Heart left ventricle (tissue), 13 donors: ENCODE measurements around the gene MLLT3.

Source experiments
- POLR2A ChIP-seq, 2 donors: fragments of 450-650 bp; IDR thresholded peaks; one replicate each; pipeline ENCODE4 v1.6.1; 2017; ENCODE audit warnings: antibody characterized with exemption in 2 of 2, mild to moderate bottlenecking in 2 of 2, moderate library complexity in 2 of 2
- TF ChIP-seq, protein P1 (sequence below), 12 donors: fragments of 200-600 bp; sonication (generic) in 4 of 12; IDR thresholded peaks; one replicate each; pipeline versions ENCODE4 v1.5.0 to v1.8.0; 2018 to 2022; ENCODE audit warnings: antibody characterized with exemption in 12 of 12, mild to moderate bottlenecking in 5 of 12
- donor health status: ischemic (EF 13 %, LVEDD 7.1; RV severe dilation, severe dysfunction).
- donor health status: DM: no; HTN: yes; CAD: no.
- donor health status: DM: no; HTN: no; CAD: no.
- donor health status: ischemic (EF 25% LVEDD 6.9; RV normal size, moderate dysfunction).
- donor health status: ischemic (EF 25% LVEDD 5.7; RV mildly dilated, moderate dysfunction).
- donor health status: ischemic (EF 35%, LVEDD 5.7; RV mildly dilated, moderate dysfunction).
- donor health status: nonischemic (EF 11% LVEDD 7.7; RV severe dilation, severe dysfunction).
- donor health status: DM: yes; HTN: yes; CAD: no.
- donor health status: PGD.
- donor health status: ischemic (EF 29% LVEDD 5.4; RV normal size, mild dysfunction).
- donor health status: nonischemic (EF 23%, LVEDD 6.1; RV moderate dilation, normal function).

DNA sequence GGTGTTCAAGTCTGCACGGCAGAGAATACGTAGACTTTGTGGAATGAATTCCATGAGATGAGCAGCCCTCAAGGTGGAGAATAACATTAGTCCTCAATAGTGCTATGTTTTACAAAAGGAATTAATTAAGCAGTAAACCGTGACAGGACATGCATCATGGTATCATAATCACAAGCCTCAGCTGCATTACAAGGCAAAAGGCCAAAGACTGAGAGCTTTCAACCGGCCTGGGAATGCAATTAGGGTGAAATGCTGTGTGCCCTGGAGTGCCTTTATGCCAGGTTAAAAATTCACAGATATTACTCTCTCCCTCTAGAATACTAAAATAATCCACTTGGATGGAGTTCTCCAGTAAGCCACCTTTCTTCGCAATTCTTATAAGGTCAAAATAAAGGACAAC is 270.6 kb downstream of the MLLT3 start:
- TF ChIP-seq, protein P1, sequence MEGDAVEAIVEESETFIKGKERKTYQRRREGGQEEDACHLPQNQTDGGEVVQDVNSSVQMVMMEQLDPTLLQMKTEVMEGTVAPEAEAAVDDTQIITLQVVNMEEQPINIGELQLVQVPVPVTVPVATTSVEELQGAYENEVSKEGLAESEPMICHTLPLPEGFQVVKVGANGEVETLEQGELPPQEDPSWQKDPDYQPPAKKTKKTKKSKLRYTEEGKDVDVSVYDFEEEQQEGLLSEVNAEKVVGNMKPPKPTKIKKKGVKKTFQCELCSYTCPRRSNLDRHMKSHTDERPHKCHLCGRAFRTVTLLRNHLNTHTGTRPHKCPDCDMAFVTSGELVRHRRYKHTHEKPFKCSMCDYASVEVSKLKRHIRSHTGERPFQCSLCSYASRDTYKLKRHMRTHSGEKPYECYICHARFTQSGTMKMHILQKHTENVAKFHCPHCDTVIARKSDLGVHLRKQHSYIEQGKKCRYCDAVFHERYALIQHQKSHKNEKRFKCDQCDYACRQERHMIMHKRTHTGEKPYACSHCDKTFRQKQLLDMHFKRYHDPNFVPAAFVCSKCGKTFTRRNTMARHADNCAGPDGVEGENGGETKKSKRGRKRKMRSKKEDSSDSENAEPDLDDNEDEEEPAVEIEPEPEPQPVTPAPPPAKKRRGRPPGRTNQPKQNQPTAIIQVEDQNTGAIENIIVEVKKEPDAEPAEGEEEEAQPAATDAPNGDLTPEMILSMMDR (IDR thresholded peaks at IDR 0.05), result no peak
- no peak for TF ChIP-seq POLR2A (IDR thresholded peaks at IDR 0.05)
